Activated CD4-positive, alpha-beta memory T cell treated with anti-CD3 and anti-CD28 coated beads for 36 hours (primary cell): ENCODE data around the gene SBK1. TPM values are rescaled to one million over a fixed set of nuclear protein-coding genes. Genes with fewer than 3 reads are reported as not detected.

Source experiments
- CTCF ChIA-PET: fragments of 350-600 bp; sonication (Branson Sonifier 250); formaldehyde crosslinking; loops from one replicate; lab custom pipeline; 2021; ENCODE audit warnings: antibody characterized with exemption, inconsistent platforms; lab: Charles Lee
- POLR2A ChIA-PET: fragments of 350-600 bp; sonication (Branson Sonifier 250); formaldehyde crosslinking; loops from one replicate; lab custom pipeline; 2021; ENCODE audit warnings: antibody characterized with exemption; lab: Charles Lee
- DNase-seq: peaks from one replicate; pipeline ENCODE4 v3.0.0-alpha.2; 2020
- H3K27ac Mint-ChIP-seq: one replicate; pipeline ENCODE4 v1.8.0; 2021; ENCODE audit warnings: mixed read lengths
- H3K27me3 Mint-ChIP-seq: one replicate; pipeline ENCODE4 v1.8.0; 2021; ENCODE audit warnings: mixed read lengths
- H3K36me3 Mint-ChIP-seq: one replicate; pipeline ENCODE4 v1.8.0; 2021; ENCODE audit warnings: mixed read lengths
- H3K4me1 Mint-ChIP-seq: one replicate; pipeline ENCODE4 v1.8.0; 2021; ENCODE audit warnings: low read depth, mixed read lengths
- H3K4me3 Mint-ChIP-seq: one replicate; pipeline ENCODE4 v1.8.0; 2021; ENCODE audit warnings: mild to moderate bottlenecking, mixed read lengths
- H3K9me3 Mint-ChIP-seq: one replicate; pipeline ENCODE4 v1.8.0; 2021; ENCODE audit warnings: mixed read lengths
- intact Hi-C: fragments of 100-400 bp; cut with micrococcal nuclease; formaldehyde crosslinking; loops from one replicate; pipeline ENCODE4 v1.15.1; 2023
- total RNA-seq, 2 experiments: library from RNA; stranded (reverse); gene quantifications; one replicate each; pipeline ENCODE4 v1.2.3, GENCODE V29; 2021

Gene SBK1
- total RNA-seq, 2 experiments from 2014 or later: 2.9 to 3.8 TPM

DNA sequence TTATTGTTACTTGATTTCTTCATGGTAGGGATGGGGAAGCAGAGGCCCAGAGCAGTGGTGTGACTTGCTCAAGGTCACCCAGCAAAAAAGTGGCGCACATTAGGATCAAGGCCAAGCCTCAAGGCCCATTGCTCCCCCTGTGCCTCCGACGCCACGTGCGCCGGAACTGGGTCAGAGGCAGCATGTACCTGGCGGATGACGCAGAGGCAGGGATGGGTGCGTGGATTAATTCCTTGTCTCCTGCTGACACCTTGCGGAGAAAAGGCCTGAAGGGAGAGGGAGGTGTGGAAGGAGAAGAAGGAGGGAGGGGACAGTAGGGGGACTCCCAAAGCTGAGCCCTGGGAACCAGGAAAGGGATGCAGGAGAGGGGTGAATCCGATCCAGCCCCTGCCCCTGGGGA is 18.5 kb downstream of the SBK1 start:
- Mint-ChIP-seq H3K27ac (peak overlapping the region; percentile 89), H3K4me1 (peaks cover 43% of the 10 kb centered on the region), H3K27me3 (no peaks in the 10 kb centered on the region), H3K4me3 (no peak overlapping the region), H3K9me3 (no peaks in the 10 kb centered on the region), H3K36me3 (no peaks in the 10 kb centered on the region)
- ChIA-PET CTCF (interaction anchor here (14.7 kb wide), 1 partner anchor 32 kb away, joined by 251 read pairs; no protein-coding TSS in a partner anchor), POLR2A (no interaction called here)
- DNase-seq: no peak
- intact Hi-C loops: loop anchor here (10.0 kb wide), 2 partner anchors 86 to 304 kb away; partner anchors contain the start of gene SULT1A1

DNA sequence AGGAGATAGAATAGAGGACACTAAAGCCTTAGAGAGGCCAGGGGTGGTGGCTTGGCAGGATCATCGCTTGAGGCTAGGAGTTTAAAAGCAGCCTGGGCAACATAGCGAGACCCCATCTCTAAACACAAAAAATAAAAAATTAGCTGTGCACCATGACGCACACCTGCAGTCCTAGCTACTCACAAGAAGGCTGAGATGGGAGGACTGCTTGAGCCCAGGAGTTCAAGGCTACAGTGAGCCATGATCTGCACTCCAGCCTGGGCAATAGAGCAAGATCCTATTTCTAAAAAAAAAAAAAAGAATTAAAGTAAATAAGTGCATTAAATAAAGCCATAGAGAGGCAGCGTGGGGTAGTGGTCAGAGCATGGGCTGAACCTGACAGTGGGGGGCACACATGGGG is 19.1 kb downstream of the SBK1 start:
- Mint-ChIP-seq H3K27me3 (no peaks in the 10 kb centered on the region), H3K4me3 (no peak overlapping the region), H3K36me3 (no peaks in the 10 kb centered on the region), H3K9me3 (no peaks in the 10 kb centered on the region), H3K4me1 (peaks cover 43% of the 10 kb centered on the region), H3K27ac (no peak overlapping the region)
- ChIA-PET CTCF (interaction anchor here (14.7 kb wide), 1 partner anchor 32 kb away, joined by 251 read pairs; no protein-coding TSS in a partner anchor), POLR2A (no interaction called here)
- intact Hi-C loops: loop anchor here (10.0 kb wide), 2 partner anchors 87 to 303 kb away; partner anchors contain the start of gene SULT1A1
- no peak for DNase-seq

DNA sequence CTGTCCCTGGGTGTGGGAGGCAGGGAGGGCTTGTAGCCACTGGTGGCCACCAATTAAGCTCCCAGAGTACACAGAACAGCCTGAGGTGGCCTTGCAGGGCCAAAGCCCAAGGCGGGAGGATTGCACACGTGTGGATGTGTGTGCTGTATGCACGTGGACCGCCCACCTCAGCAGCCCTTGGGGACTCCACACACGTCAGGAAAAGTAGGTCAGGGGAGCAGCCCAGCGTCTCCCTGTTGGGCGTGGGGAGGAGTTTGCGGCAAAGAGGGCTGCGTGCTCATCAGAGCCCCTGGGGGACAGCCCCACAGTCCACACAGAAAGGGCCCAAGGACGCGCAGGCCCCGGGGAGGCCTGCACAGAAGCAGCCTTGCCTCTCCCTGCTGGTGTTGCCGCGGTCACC is 19.6 kb downstream of the SBK1 start:
- ChIA-PET POLR2A (no interaction called here), CTCF (interaction anchor here (14.7 kb wide), 1 partner anchor 33 kb away, joined by 251 read pairs; no protein-coding TSS in a partner anchor)
- Mint-ChIP-seq H3K27ac (no peak overlapping the region), H3K27me3 (no peaks in the 10 kb centered on the region), H3K4me3 (no peak overlapping the region), H3K36me3 (no peaks in the 10 kb centered on the region), H3K4me1 (peaks cover 44% of the 10 kb centered on the region), H3K9me3 (no peaks in the 10 kb centered on the region)
- intact Hi-C loops: loop anchor here (10.0 kb wide), 2 partner anchors 87 to 303 kb away; partner anchors contain the start of gene SULT1A1
- DNase-seq: peak; percentile 55

DNA sequence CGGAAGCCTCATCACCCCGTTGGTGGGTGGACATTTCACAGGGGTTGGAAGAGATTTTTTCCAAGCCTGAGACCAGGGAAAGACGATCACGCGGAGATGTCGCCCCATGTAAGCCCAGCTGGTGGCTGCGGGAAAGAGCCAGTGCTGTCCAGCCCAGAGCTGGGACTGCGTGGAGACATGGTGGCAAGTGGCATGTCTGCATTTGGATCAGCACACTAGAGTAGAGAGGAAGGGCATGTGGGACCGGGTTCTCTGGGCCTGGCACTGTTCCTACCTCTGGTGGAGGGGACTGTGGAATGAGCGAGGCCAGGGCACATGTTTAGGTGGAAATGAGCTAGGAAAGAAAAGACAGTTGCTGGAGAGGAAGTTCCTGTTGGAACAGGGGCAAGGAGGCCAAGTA is 20.0 kb downstream of the SBK1 start:
- DNase-seq: no peak
- H3K36me3 Mint-ChIP-seq: no peaks in the 10 kb centered on the region
- ChIA-PET CTCF (interaction anchor here (0.7 to 14.7 kb wide), 2 partner anchors 9 to 33 kb away, joined by 3 to 251 read pairs; no protein-coding TSS in a partner anchor), POLR2A (no interaction called here)
- intact Hi-C loops: loop anchor here (10.0 kb wide), 2 partner anchors 88 to 302 kb away; partner anchors contain the start of gene SULT1A1
- no peaks in the 10 kb centered on the region for H3K9me3 Mint-ChIP-seq
- no peak overlapping the region for H3K27ac Mint-ChIP-seq
- no peaks in the 10 kb centered on the region for H3K27me3 Mint-ChIP-seq
- H3K4me3 Mint-ChIP-seq: no peak overlapping the region
- H3K4me1 Mint-ChIP-seq: peaks cover 47% of the 10 kb centered on the region

DNA sequence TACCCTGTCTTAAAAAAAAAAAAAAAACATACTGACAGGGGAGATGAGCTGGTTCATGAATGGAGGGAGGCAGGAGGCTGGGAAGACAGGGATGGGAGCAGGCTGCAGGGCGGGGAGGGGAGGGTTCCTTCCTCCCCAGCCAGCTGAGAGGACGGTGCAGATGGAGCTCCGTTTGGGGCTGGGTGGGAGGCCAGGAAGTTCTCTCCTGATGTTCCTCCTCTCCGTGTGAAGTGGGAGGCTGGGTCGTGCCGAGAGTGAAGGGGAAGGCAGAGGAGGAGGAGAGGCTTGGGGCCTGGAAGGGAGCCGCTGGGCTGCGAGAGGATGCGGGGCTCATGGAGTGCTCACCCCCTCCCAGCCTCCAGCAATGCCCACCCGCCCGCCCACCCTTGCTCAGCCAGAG is 21.3 kb downstream of the SBK1 start:
- H3K4me1 Mint-ChIP-seq: peaks cover 52% of the 10 kb centered on the region
- intact Hi-C loops: loop anchor here (10.0 kb wide), 2 partner anchors 89 to 301 kb away; partner anchors contain the start of gene SULT1A1
- H3K9me3 Mint-ChIP-seq: no peaks in the 10 kb centered on the region
- H3K27ac Mint-ChIP-seq: no peak overlapping the region
- no peak for DNase-seq
- no peaks in the 10 kb centered on the region for H3K27me3 Mint-ChIP-seq
- CTCF ChIA-PET: interaction anchor here (14.7 kb wide), 1 partner anchor 34 kb away, joined by 251 read pairs; no protein-coding TSS in a partner anchor
- no peaks in the 10 kb centered on the region for H3K36me3 Mint-ChIP-seq
- POLR2A ChIA-PET: interaction anchor here (0.6 kb wide), 1 partner anchor 88 kb away, joined by 3 read pairs; no protein-coding TSS in a partner anchor
- no peak overlapping the region for H3K4me3 Mint-ChIP-seq

DNA sequence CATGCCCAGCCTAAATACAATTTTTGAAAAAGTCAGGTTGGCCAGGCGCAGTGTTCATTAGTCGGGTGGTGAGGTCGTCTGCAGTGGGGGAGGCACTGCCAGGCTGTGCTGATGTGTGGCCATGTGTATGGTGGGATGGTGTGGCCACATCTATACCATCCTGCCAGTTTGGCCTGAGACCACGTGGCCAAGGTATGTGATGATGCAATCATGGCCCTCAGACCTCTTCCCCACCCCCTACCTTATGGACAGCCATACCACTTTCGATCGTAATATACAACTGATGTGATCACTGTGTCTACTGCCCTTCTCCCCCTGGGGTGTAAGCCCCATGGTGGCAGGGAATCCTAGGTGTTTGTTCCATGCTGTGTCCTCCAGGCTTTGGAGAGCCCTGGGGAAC is 23.7 kb downstream of the SBK1 start:
- peaks cover 30% of the 10 kb centered on the region for H3K4me1 Mint-ChIP-seq

DNA sequence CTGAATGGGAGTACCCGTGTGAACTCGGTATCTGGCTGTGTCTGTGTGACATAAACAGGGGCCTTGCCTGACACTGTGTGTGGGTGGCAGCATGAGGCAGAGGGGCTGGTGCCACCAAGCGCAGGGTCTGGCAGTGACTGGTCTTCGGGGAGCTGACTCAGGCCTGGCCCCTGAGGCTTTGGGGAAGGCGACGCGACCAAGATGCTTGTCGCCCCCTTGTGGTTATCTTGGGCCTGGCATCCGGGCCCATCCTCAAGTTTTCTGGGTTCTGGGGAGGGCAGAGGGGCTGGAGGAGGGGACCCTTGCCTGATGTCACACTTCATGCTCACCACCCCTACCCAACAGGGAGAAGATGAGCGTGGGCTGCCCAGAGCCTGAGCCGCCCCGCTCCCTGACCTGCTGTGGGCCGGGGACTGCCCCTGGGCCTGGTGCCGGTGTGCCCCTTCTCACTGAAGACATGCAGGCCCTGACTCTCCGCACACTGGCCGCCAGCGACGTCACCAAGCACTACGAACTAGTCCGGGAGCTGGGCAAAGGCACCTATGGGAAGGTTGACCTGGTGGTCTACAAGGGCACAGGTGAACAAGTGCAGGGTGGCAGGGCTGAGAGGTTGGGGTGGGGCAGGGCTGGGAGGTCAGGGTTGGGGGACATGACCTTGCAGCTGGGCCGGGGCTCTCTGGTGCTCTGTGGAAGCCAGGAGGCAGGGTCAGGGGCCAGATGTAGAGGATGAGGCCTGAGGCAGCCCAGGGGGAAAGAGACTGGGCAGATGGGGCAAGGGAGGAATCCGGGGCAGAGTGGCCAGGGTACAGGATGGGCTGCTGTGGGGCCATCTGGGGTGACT is 24.9 kb downstream of the SBK1 start:
- H3K36me3 Mint-ChIP-seq: no peaks in the 10 kb centered on the region
- peaks cover 19% of the 10 kb centered on the region for H3K4me1 Mint-ChIP-seq
- ChIA-PET POLR2A (no interaction called here), CTCF (interaction anchor here (0.8 to 14.7 kb wide), 9 partner anchors 10 to 101 kb away, joined by 3 to 251 read pairs (median 11); partner anchors contain the start of gene SBK1)
- no peaks in the 10 kb centered on the region for H3K9me3 Mint-ChIP-seq
- no peak overlapping the region for H3K4me3 Mint-ChIP-seq
- DNase-seq: peak; percentile 82
- H3K27me3 Mint-ChIP-seq: no peaks in the 10 kb centered on the region
- H3K27ac Mint-ChIP-seq: peak overlapping the region; percentile 38
- intact Hi-C loops: loop anchor here (1.0 to 10.0 kb wide), 4 partner anchors 40 to 298 kb away; partner anchors contain the start of genes SGF29 and SULT1A1

More for the DNA sequence above, 23.7 kb downstream of the SBK1 start:
- H3K9me3 Mint-ChIP-seq: no peaks in the 10 kb centered on the region
- no peak overlapping the region for H3K27ac Mint-ChIP-seq
- H3K36me3 Mint-ChIP-seq: no peaks in the 10 kb centered on the region
- H3K27me3 Mint-ChIP-seq: no peaks in the 10 kb centered on the region
- H3K4me3 Mint-ChIP-seq: no peak overlapping the region
- intact Hi-C loops: loop anchor here (5.0 to 10.0 kb wide), 3 partner anchors 91 to 299 kb away; partner anchors contain the start of genes SGF29 and SULT1A1
- ChIA-PET POLR2A (no interaction called here), CTCF (interaction anchor here (0.8 to 14.7 kb wide), 7 partner anchors 15 to 100 kb away, joined by 3 to 251 read pairs (median 11); partner anchors contain the start of gene SBK1)
- DNase-seq: no peak

DNA sequence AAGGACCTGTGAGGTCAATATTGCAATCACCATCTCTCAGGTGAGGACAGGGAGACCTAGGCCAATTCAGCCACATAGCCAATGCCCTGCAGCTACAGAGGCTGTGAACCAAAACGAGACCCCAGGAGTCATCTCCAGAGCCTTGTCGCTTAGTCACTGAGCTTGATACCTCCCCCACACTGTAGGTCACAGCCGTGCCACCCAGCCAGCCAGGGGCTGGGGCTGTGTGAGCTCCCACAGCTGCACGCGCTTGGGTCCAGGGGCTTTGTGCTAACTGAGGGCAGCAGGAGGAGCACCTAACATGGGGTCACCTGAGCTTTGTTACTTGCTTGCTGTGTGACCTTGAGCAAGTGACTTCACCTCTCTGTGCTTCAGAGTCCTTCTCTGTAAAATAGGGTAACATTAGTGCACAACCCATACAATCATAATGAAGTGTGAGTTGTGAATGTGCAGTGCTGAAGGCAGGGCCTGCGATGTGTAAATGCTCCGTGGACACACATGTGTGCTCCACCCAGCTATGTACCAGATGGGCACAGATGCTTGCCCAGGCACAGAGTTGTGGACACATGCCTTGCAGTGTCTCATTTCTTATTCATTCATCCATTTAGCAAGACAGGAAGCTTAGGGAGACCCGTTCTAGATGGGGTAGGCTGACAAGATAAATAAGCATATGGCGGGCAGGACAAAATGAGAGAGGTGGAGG is 25.9 kb downstream of the SBK1 start:
- no peak overlapping the region for H3K4me3 Mint-ChIP-seq
- H3K9me3 Mint-ChIP-seq: no peaks in the 10 kb centered on the region
- ChIA-PET POLR2A (no interaction called here), CTCF (interaction anchor here (0.6 to 14.7 kb wide), 6 partner anchors 9 to 39 kb away, joined by 3 to 251 read pairs (median 12); partner anchors contain the start of gene SBK1)
- peak overlapping the region; percentile 38 for H3K27ac Mint-ChIP-seq
- intact Hi-C loops: loop anchor here (5.0 to 10.0 kb wide), 3 partner anchors 93 to 297 kb away; partner anchors contain the start of genes SGF29 and SULT1A1
- DNase-seq: peak; percentile 32
- no peaks in the 10 kb centered on the region for H3K27me3 Mint-ChIP-seq
- H3K4me1 Mint-ChIP-seq: peaks cover 13% of the 10 kb centered on the region
- H3K36me3 Mint-ChIP-seq: no peaks in the 10 kb centered on the region

DNA sequence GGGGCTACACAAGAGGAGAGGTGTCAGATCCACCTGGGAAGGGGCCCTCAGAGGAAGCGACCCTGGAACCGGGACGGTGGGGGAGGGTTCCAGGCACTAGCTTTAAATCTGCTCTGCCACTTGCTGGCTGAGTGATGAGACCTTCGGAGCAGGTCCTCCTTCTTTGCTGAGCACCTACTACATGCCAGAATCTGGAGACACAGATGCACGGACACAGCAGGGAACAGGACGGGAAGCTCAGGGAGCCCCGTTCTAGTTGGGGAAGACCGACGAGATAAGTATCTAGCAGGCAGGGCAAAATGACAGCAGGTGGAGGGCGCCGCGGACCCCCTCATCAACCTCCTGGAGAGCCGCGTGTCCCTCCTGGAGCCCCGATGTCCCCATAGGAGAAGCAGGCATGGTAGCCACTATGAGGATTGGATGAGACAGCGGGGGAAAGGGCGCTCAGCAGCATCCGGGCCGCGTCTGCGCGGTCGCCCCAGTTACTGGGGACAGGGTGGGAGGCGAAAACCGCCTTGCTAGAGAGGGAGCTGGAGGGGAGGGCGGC is 27.2 kb downstream of the SBK1 start:
- ChIA-PET CTCF (interaction anchor here (2.4 to 14.7 kb wide), 3 partner anchors 8 to 40 kb away, joined by 13 to 251 read pairs (median 46); partner anchors contain the start of gene SBK1), POLR2A (no interaction called here)
- Mint-ChIP-seq H3K27me3 (no peaks in the 10 kb centered on the region), H3K9me3 (no peaks in the 10 kb centered on the region), H3K4me1 (peaks cover 11% of the 10 kb centered on the region), H3K36me3 (no peaks in the 10 kb centered on the region), H3K27ac (no peak overlapping the region), H3K4me3 (no peak overlapping the region)
- no peak for DNase-seq
- intact Hi-C loops: loop anchor here (5.0 to 10.0 kb wide), 3 partner anchors 95 to 295 kb away; partner anchors contain the start of genes SGF29 and SULT1A1

DNA sequence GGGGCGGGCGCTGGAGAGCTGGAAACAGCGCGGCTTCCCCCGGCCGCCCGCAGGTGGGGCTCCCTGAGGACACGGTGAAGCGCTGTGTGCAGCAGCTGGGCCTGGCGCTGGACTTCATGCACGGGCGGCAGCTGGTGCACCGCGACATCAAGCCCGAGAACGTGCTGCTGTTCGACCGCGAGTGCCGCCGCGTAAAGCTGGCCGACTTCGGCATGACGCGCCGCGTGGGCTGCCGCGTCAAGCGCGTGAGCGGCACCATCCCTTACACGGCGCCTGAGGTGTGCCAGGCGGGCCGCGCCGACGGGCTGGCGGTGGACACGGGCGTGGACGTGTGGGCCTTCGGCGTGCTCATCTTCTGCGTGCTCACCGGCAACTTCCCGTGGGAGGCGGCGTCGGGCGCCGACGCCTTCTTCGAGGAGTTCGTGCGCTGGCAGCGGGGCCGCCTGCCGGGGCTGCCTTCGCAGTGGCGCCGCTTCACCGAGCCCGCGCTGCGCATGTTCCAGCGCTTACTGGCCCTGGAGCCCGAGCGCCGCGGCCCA is 27.8 kb downstream of the SBK1 start:
- CTCF ChIA-PET: interaction anchor here (6.5 to 14.7 kb wide), 2 partner anchors 26 to 41 kb away, joined by 46 to 251 read pairs; partner anchors contain the start of gene SBK1
- no peak overlapping the region for H3K27ac Mint-ChIP-seq
- peaks cover 11% of the 10 kb centered on the region for H3K4me1 Mint-ChIP-seq
- no peaks in the 10 kb centered on the region for H3K9me3 Mint-ChIP-seq
- POLR2A ChIA-PET: no interaction called here
- H3K36me3 Mint-ChIP-seq: no peaks in the 10 kb centered on the region
- no peaks in the 10 kb centered on the region for H3K27me3 Mint-ChIP-seq
- intact Hi-C loops: no loop called here
- no peak overlapping the region for H3K4me3 Mint-ChIP-seq
- DNase-seq: no peak

DNA sequence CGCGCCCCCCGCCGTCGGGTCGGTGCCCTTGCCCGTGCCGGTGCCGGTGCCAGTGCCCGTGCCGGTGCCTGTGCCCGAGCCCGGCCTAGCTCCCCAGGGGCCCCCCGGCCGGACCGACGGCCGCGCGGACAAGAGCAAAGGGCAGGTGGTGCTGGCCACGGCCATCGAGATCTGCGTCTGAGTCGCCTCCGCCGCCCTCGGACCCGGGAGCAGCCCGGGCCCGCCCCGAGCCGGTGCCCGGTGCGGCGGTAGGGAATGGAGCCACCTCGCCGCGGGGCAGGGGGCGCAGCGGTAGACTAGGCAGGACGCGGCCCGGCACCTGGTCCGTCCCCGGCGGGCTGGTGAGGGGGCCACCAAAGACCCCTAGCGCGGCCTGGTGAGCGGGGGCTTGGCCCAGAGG is 28.4 kb downstream of the SBK1 start:
- ChIA-PET CTCF (interaction anchor here (0.8 to 14.7 kb wide), 5 partner anchors 15 to 85 kb away, joined by 3 to 251 read pairs (median 4); partner anchors contain the start of gene SBK1), POLR2A (no interaction called here)
- Mint-ChIP-seq H3K36me3 (no peaks in the 10 kb centered on the region), H3K9me3 (no peaks in the 10 kb centered on the region), H3K27ac (no peak overlapping the region), H3K4me3 (no peak overlapping the region), H3K27me3 (no peaks in the 10 kb centered on the region), H3K4me1 (peaks cover 9% of the 10 kb centered on the region)
- no peak for DNase-seq
- intact Hi-C loops: no loop called here
